GM18909 (cell line): ENCODE results near the gene IGSF21.

ENCODE experiments used
- ATAC-seq: cut with Tn5 transposase; IDR thresholded peaks from one replicate; pipeline ENCODE4 v1.9.1; 2021; ENCODE audit warnings: mild to moderate bottlenecking; ENCODE audit not compliant: unreplicated experiment, poor library complexity

IGSF21 gene

GRCh38 chr1:18093646-18094045 is 14.0 kb upstream of the IGSF21 start:
- ATAC-seq, result no peak

- no peak for ATAC-seq
These were observed 13.5 kb upstream of the IGSF21 start for GRCh38 chr1:18094096-18094495.

- ATAC-seq, result no peak
These were observed 10.4 kb upstream of the IGSF21 start for GRCh38 chr1:18097206-18097605.

- ATAC-seq, result no peak
These were observed 8.6 kb upstream of the IGSF21 start for GRCh38 chr1:18099026-18099425.

GRCh38 chr1:18100060-18100459 is 7.5 kb upstream of the IGSF21 start:
- no peak for ATAC-seq

- no peak for ATAC-seq
These were observed 7.0 kb upstream of the IGSF21 start for GRCh38 chr1:18100491-18101063.

GRCh38 chr1:18101508-18101907 is 6.1 kb upstream of the IGSF21 start:
- no peak for ATAC-seq

- ATAC-seq, result no peak
These were observed 3.7 kb upstream of the IGSF21 start for GRCh38 chr1:18103788-18104421.

GRCh38 chr1:18104546-18105100 is 3.0 kb upstream of the IGSF21 start:
- no peak for ATAC-seq

- ATAC-seq, result no peak
These were observed 2.4 kb upstream of the IGSF21 start for GRCh38 chr1:18105196-18105595.

- ATAC-seq, result no peak
These were observed 880 bp downstream of the IGSF21 start for GRCh38 chr1:18108299-18109057.

- no peak for ATAC-seq
These were observed 1.6 kb downstream of the IGSF21 start for GRCh38 chr1:18109058-18109755.

GRCh38 chr1:18109756-18110597 is 2.4 kb downstream of the IGSF21 start:
- no peak for ATAC-seq

GRCh38 chr1:18110598-18110939 is 3.0 kb downstream of the IGSF21 start:
- ATAC-seq, result no peak

- no peak for ATAC-seq
These were observed 3.4 kb downstream of the IGSF21 start for GRCh38 chr1:18110968-18111367.

GRCh38 chr1:18111605-18112297 is 4.2 kb downstream of the IGSF21 start:
- ATAC-seq, result no peak

- ATAC-seq, result no peak
These were observed 5.0 kb downstream of the IGSF21 start for GRCh38 chr1:18112611-18113010.

- no peak for ATAC-seq
These were observed 7.3 kb downstream of the IGSF21 start for GRCh38 chr1:18114726-18115410.

GRCh38 chr1:18116777-18117176 is 9.2 kb downstream of the IGSF21 start:
- ATAC-seq, result no peak
